Measurements from ENCODE around the gene IFNA1.
"Not testable (repeated sequence)": the region's sequence is repeated elsewhere in the genome, so short reads cannot be mapped to it uniquely, and the experiment has no call there.

Gene IFNA1

GRCh38 chr9:21443849-21444625 lies 3.8 kb downstream of the IFNA1 start:
- H3K9ac ChIP-seq: no peak overlapping the region
- no peaks in the 10 kb centered on the region for H3K27me3 ChIP-seq
- H3K4me3 ChIP-seq: no peak overlapping the region
- H3K4me2 ChIP-seq: peak overlapping the region; percentile 47
- no peak overlapping the region for H3K27ac ChIP-seq
- no peaks in the 10 kb centered on the region for H3K9me3 ChIP-seq
- H3K4me1 ChIP-seq: peaks cover 18% of the 10 kb centered on the region
- H4K20me1 ChIP-seq: no peaks in the 10 kb centered on the region
- peak; percentile 69 for TF ChIP-seq Cebpa-rat (IDR thresholded peaks at IDR 0.05)
- H3K36me3 ChIP-seq: no peaks in the 10 kb centered on the region

GRCh38 chr9:21449312-21449711 lies 9.1 kb downstream of the IFNA1 start:
- H3K36me3 ChIP-seq, H3K4me2 ChIP-seq, H3K27me3 ChIP-seq, H3K9ac ChIP-seq, H3K9me3 ChIP-seq, H4K20me1 ChIP-seq, H3K4me1 ChIP-seq, H3K27ac ChIP-seq, H3K4me3 ChIP-seq: not testable (repeated sequence)

- Histone ChIP-seq H3K4me2 (no peak overlapping the region), H4K20me1 (no peaks in the 10 kb centered on the region), H3K9me3 (no peaks in the 10 kb centered on the region), H3K4me3 (no peak overlapping the region), H3K27me3 (no peaks in the 10 kb centered on the region), H3K9ac (no peak overlapping the region), H3K4me1 (no peaks in the 10 kb centered on the region), H3K27ac (no peak overlapping the region), H3K36me3 (no peaks in the 10 kb centered on the region)
- no peak for TF ChIP-seq Cebpa-rat (IDR thresholded peaks at IDR 0.05)
These were observed 10.6 kb downstream of the IFNA1 start for GRCh38 chr9:21450733-21451394.

DNA sequence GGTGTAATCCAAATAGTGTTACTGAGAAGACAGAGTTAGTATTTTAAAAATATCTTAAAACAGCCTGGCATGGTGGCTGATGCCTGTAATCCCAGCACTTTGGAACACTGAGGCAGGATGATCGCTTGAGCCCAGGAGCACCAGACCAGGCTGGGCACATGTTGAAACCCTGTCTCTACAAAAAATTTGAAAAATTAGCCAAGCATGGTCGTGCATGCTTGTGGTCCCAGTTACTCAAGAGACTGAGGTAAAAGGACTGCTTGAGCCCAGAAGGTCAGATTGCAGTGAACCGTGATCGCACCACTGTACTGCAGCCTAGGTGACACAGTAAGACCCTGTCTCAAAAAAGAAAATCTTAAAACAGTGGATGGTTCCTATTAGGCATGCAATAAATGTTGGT lies 12.4 kb downstream of the IFNA1 start:
- no peaks in the 10 kb centered on the region for H3K9me3 ChIP-seq
- H3K4me2 ChIP-seq: no peak overlapping the region
- no peaks in the 10 kb centered on the region for H3K27me3 ChIP-seq
- TF ChIP-seq Cebpa-rat (IDR thresholded peaks at IDR 0.05): no peak
- no peak overlapping the region for H3K4me3 ChIP-seq
- no peak overlapping the region for H3K9ac ChIP-seq
- H4K20me1 ChIP-seq: no peaks in the 10 kb centered on the region
- H3K36me3 ChIP-seq: no peaks in the 10 kb centered on the region
- no peak overlapping the region for H3K27ac ChIP-seq
- H3K4me1 ChIP-seq: no peaks in the 10 kb centered on the region

DNA sequence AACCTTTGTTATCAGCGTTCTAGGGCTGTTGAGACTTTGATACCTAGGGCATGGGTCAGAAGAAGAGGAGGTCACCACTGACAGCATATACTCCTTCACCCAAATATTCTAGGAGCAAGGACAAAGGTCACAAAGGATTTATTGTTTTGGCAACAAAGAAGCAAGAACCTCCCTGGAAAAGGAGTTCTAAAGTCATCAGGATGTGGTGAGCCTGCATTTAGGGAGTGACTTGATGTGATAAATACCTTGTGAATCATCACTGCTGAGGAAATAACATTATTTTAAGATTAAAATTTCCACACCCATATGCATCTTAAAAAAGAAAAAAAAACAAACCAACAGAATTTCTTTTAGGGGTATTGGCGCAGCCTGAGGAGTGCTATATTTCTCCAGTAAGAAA lies 13.9 kb downstream of the IFNA1 start:
- Histone ChIP-seq H3K4me3 (no peak overlapping the region), H4K20me1 (no peaks in the 10 kb centered on the region), H3K27me3 (no peaks in the 10 kb centered on the region), H3K4me2 (no peak overlapping the region), H3K4me1 (no peaks in the 10 kb centered on the region), H3K27ac (no peak overlapping the region), H3K9ac (no peak overlapping the region), H3K9me3 (no peaks in the 10 kb centered on the region), H3K36me3 (no peaks in the 10 kb centered on the region)
- no peak for TF ChIP-seq Cebpa-rat (IDR thresholded peaks at IDR 0.05)

- H3K4me2 ChIP-seq: no peak overlapping the region
- H3K4me3 ChIP-seq: no peak overlapping the region
- no peaks in the 10 kb centered on the region for H3K9me3 ChIP-seq
- no peaks in the 10 kb centered on the region for H3K27me3 ChIP-seq
- no peak overlapping the region for H3K9ac ChIP-seq
- no peaks in the 10 kb centered on the region for H3K4me1 ChIP-seq
- H4K20me1 ChIP-seq: no peaks in the 10 kb centered on the region
- TF ChIP-seq Cebpa-rat (IDR thresholded peaks at IDR 0.05): no peak
- no peak overlapping the region for H3K27ac ChIP-seq
- H3K36me3 ChIP-seq: no peaks in the 10 kb centered on the region
These were observed 15.1 kb downstream of the IFNA1 start for GRCh38 chr9:21455320-21455719.

DNA sequence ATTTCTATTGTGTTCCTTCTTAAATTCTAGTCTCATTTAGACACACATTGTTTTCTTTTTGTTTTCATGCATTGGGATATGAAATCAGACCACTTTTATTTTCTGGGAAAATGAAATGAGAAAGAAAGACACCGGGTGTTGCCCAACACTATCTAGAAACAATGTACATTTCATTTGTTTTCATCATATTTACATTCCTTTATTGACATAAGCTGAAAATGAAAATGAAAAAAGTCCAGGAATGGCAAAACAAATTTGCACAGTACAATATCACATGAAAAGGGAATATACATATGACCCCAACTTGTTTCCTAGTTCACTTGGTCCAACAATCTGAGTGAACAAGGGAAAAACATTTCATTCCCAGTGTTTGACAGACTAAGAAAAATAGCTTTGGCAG lies 21.1 kb downstream of the IFNA1 start:
- Histone ChIP-seq H4K20me1 (no peaks in the 10 kb centered on the region), H3K27ac (no peak overlapping the region), H3K36me3 (no peaks in the 10 kb centered on the region), H3K9ac (no peak overlapping the region), H3K27me3 (no peaks in the 10 kb centered on the region), H3K9me3 (peaks cover 21% of the 10 kb centered on the region), H3K4me2 (no peak overlapping the region), H3K4me3 (no peak overlapping the region), H3K4me1 (no peaks in the 10 kb centered on the region)
- TF ChIP-seq Cebpa-rat (IDR thresholded peaks at IDR 0.05): no peak

DNA sequence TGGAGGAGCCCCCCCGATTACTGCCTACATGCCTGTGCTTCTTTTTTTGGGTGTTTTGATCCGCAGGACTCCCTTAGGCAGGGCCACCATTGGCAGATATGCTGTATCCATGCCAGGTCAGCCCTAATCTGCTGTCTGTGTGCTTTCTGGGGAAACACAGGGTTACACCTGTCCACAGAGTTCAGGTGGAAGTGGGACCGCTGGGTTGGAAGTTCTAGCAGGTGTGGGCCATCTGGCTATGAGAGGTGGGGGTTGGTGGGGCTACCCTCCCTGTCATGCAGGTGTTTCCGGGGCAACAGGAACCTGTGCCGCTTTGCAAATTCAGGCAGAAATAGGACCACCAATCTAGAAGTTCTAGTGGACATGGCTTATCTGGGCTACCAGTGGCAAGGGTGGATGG lies 24.9 kb downstream of the IFNA1 start:
- no peak overlapping the region for H3K4me2 ChIP-seq
- no peak overlapping the region for H3K27ac ChIP-seq
- H3K4me1 ChIP-seq: no peaks in the 10 kb centered on the region
- no peak for TF ChIP-seq Cebpa-rat (IDR thresholded peaks at IDR 0.05)
- H3K9ac ChIP-seq: no peak overlapping the region
- H3K27me3 ChIP-seq: no peaks in the 10 kb centered on the region
- H3K36me3 ChIP-seq: no peaks in the 10 kb centered on the region
- peaks cover 21% of the 10 kb centered on the region for H3K9me3 ChIP-seq
- no peaks in the 10 kb centered on the region for H4K20me1 ChIP-seq
- no peak overlapping the region for H3K4me3 ChIP-seq

GRCh38 chr9:21465859-21466518 lies 25.8 kb downstream of the IFNA1 start:
- Histone ChIP-seq H3K36me3 (no peaks in the 10 kb centered on the region), H3K27ac (no peak overlapping the region), H3K4me1 (no peaks in the 10 kb centered on the region), H3K9ac (no peak overlapping the region), H3K27me3 (no peaks in the 10 kb centered on the region), H4K20me1 (no peaks in the 10 kb centered on the region), H3K4me2 (no peak overlapping the region), H3K9me3 (peaks cover 21% of the 10 kb centered on the region), H3K4me3 (no peak overlapping the region)
- no peak for TF ChIP-seq Cebpa-rat (IDR thresholded peaks at IDR 0.05)

DNA sequence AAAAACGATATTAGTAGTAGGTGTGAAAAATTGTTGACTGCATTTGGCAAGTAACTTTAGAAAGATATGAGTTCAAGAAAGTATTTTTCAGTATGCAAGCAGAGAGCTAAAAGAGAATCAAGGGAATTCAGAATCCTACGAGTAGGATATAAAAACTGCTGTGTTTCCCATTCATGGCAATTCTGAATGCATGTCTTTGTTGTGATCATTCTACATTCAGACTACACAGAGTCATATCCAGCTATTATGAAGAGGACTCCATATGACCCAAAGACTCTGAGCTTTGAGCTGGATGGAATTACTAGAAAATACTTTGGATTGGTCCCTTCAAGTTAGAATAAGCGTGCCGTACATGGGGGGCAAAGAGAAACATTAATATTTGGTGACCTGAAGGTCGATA lies 29.9 kb downstream of the IFNA1 start:
- H4K20me1 ChIP-seq: no peaks in the 10 kb centered on the region
- no peaks in the 10 kb centered on the region for H3K4me1 ChIP-seq
- no peak overlapping the region for H3K27ac ChIP-seq
- no peak overlapping the region for H3K4me3 ChIP-seq
- H3K36me3 ChIP-seq: no peaks in the 10 kb centered on the region
- H3K9me3 ChIP-seq: no peaks in the 10 kb centered on the region
- H3K4me2 ChIP-seq: no peak overlapping the region
- no peak for TF ChIP-seq Cebpa-rat (IDR thresholded peaks at IDR 0.05)
- no peak overlapping the region for H3K9ac ChIP-seq
- no peaks in the 10 kb centered on the region for H3K27me3 ChIP-seq

Data from BLaER1 (cell line).